Gastrocnemius medialis (tissue), 4 donors: Measurements from ENCODE around the gene ITGB2.

Experiments used
- CTCF ChIP-seq, 5 experiments: fragments of 450-650 bp in 3 of 5; fragments of 200-600 bp in 2 of 5; sonication (generic) in 2 of 5; IDR thresholded peaks in 4 of 5; conservative IDR thresholded peaks in 1 of 5; 1 replicate in 4 of 5; 2 replicates in 1 of 5; pipeline ENCODE4 v1.5.1; 2016 to 2019; ENCODE audit warnings: antibody characterized with exemption in 5 of 5, mild to moderate bottlenecking in 3 of 5, moderate library complexity in 3 of 5
- POLR2A ChIP-seq, 2 donors: fragments of 450-650 bp; IDR thresholded peaks; one replicate each; pipeline ENCODE4 v1.6.1; 2017; ENCODE audit warnings: antibody characterized with exemption in 2 of 2, mild to moderate bottlenecking in 2 of 2, moderate library complexity in 2 of 2

GRCh38 chr21:44924606-44925377 lies 4.1 kb upstream of the ITGB2 start:
- TF ChIP-seq POLR2A (IDR thresholded peaks at IDR 0.05) = no peak
- no peak for TF ChIP-seq CTCF (IDR thresholded peaks at IDR 0.05 in 4 of 5, conservative IDR thresholded peaks at IDR 0.05 in 1 of 5)
